OCI-LY7 (cell line): ENCODE measurements around the gene LIMS1. TPM values are rescaled to one million over a fixed set of nuclear protein-coding genes. Genes with fewer than 3 reads are reported as not detected.
A peak's percentile ranks its signal among the peaks of the same experiment; 100 is the strongest.

ENCODE experiments used
- BruUV-seq: library from RNA; stranded (reverse); fragments of 400-500 nt; replicated peaks from 2 replicates; lab custom pipeline; 2021; lab: Mats Ljungman, UMichigan
- CTCF ChIA-PET: fragments of 300-600 bp; sonication (Branson Sonifier 250); formaldehyde crosslinking; loops from one replicate; lab custom pipeline; 2022; ENCODE audit warnings: antibody characterized with exemption; ENCODE audit not compliant: unreplicated experiment; lab: Charles Lee
- POLR2A ChIA-PET: fragments of 300-600 bp; sonication (Branson Sonifier 250); formaldehyde crosslinking; loops from one replicate; lab custom pipeline; 2022; ENCODE audit warnings: antibody characterized with exemption; lab: Charles Lee
- DNase-seq: peaks from one replicate; pipeline ENCODE4 v3.0.0-alpha.2; 2015; ENCODE audit warnings: low spot score
- H2AFZ ChIP-seq: fragments of 200-600 bp; sonication (generic), shearing (Covaris generic); 2 replicates; pipeline ENCODE4 v1.6.1; 2014; ENCODE audit warnings: mild to moderate bottlenecking, antibody characterized with exemption, low read length, moderate library complexity
- H3K27ac ChIP-seq: fragments of 200-600 bp; sonication (generic); 2 replicates; pipeline ENCODE4 v1.5.1; 2014; ENCODE audit warnings: mixed run types, low read depth, mild to moderate bottlenecking, moderate library complexity, low read length, inconsistent platforms; ENCODE audit not compliant: poor library complexity, severe bottlenecking
- H3K36me3 ChIP-seq: fragments of 200-600 bp; sonication (generic); 2 replicates; pipeline ENCODE4 v1.6.1; 2014; ENCODE audit warnings: mild to moderate bottlenecking, antibody characterized with exemption, low read length, moderate library complexity, mixed read lengths; ENCODE audit not compliant: insufficient read depth
- H3K4me1 ChIP-seq: fragments of 200-600 bp; sonication (generic); 2 replicates; pipeline ENCODE4 v1.5.1; 2014; ENCODE audit warnings: mild to moderate bottlenecking, low read length; ENCODE audit not compliant: insufficient read depth, poor library complexity, severe bottlenecking
- H3K4me2 ChIP-seq: fragments of 200-600 bp; sonication (generic); 2 replicates; pipeline ENCODE4 v1.6.1; 2014; ENCODE audit warnings: mild to moderate bottlenecking, low read length
- H3K4me3 ChIP-seq: fragments of 200-600 bp; sonication (generic); 2 replicates; pipeline ENCODE4 v1.5.1; 2014; ENCODE audit warnings: mild to moderate bottlenecking, low read depth, low read length; ENCODE audit not compliant: poor library complexity, severe bottlenecking
- H3K79me2 ChIP-seq: fragments of 200-600 bp; sonication (generic); 2 replicates; pipeline ENCODE4 v1.6.1; 2016; ENCODE audit warnings: low read depth, mild to moderate bottlenecking, low read length, moderate library complexity, mixed read lengths; ENCODE audit not compliant: insufficient read depth
- H3K9me2 ChIP-seq: fragments of 200-600 bp; sonication (generic); 2 replicates; pipeline ENCODE4 v1.6.1; 2016; ENCODE audit warnings: mild to moderate bottlenecking, low read length, mixed read lengths; ENCODE audit not compliant: insufficient read depth
- H3K9me3 ChIP-seq: fragments of 200-600 bp; sonication (generic); 2 replicates; pipeline ENCODE4 v1.6.1; 2014; ENCODE audit warnings: mild to moderate bottlenecking, mixed run types, low read length, mixed read lengths
- H4K20me1 ChIP-seq: fragments of 200-600 bp; sonication (generic); 2 replicates; pipeline ENCODE4 v1.6.1; 2014; ENCODE audit warnings: mild to moderate bottlenecking, antibody characterized with exemption, low read length, moderate library complexity, mixed read lengths; ENCODE audit not compliant: insufficient read depth
- CTCF ChIP-seq: fragments of 200-600 bp; sonication (generic); conservative IDR thresholded peaks from 2 replicates; pipeline ENCODE4 v1.5.1; 2014; ENCODE audit warnings: mild to moderate bottlenecking, antibody characterized with exemption, low read length, moderate library complexity, mixed read lengths
- EZH2phosphoT487 ChIP-seq: fragments of 200-600 bp; sonication (generic); IDR thresholded peaks from 2 replicates; pipeline ENCODE4 v1.6.1; 2018; ENCODE audit warnings: low read depth, borderline replicate concordance, mild to moderate bottlenecking, mixed run types, antibody characterized with exemption, low read length, moderate library complexity, mixed read lengths
- intact Hi-C: fragments of 100-400 bp; cut with micrococcal nuclease; formaldehyde crosslinking; loops from one replicate; pipeline ENCODE4 v1.10.0; 2022; ENCODE audit not compliant: unreplicated experiment
- total RNA-seq, 2 experiments: library from RNA; depleted of rRNA in 1 of 2; stranded (reverse); fragments of >200 nt in 1 of 2; shearing (Covaris generic) in 1 of 2; gene quantifications; 2 replicates each; pipeline ENCODE4 v1.2.3, GENCODE V29; 2014 to 2022

The LIMS1 gene
- total RNA-seq, 2 experiments from 2014 or later: 53.3 to 74.7 TPM

- Histone ChIP-seq H3K4me1 (peaks cover 75% of the 10 kb centered on the region), H4K20me1 (no peaks in the 10 kb centered on the region), H3K36me3 (peaks cover 9% of the 10 kb centered on the region), H3K4me2 (peak overlapping the region; percentile 72), H3K4me3 (peak overlapping the region; percentile 52), H3K9me3 (no peaks in the 10 kb centered on the region), H3K27ac (peak overlapping the region; percentile 55), H2AFZ (no peak overlapping the region), H3K9me2 (no peaks in the 10 kb centered on the region), H3K79me2 (peaks cover 93% of the 10 kb centered on the region)
- no peak for DNase-seq
- TF ChIP-seq CTCF (no peak), EZH2phosphoT487 (no peak)
- BruUV-seq: no TSS peak
- intact Hi-C loops: no loop called here
- ChIA-PET POLR2A (interaction anchor here (0.6 to 19.3 kb wide), 4 partner anchors 8 to 1050 kb away, joined by 4 to 356 read pairs (median 8); no protein-coding TSS in a partner anchor), CTCF (interaction anchor here (1.0 to 5.0 kb wide), 2 partner anchors 9 to 13 kb away, joined by 4 to 24 read pairs; no protein-coding TSS in a partner anchor)
Measured at GRCh38 chr2:108625828-108626195, 91.5 kb downstream of the LIMS1 start.

- Histone ChIP-seq H3K4me1 (peaks cover 85% of the 10 kb centered on the region), H2AFZ (no peak overlapping the region), H3K4me3 (peak overlapping the region; percentile 52), H3K36me3 (peaks cover 11% of the 10 kb centered on the region), H3K9me3 (no peaks in the 10 kb centered on the region), H3K9me2 (no peaks in the 10 kb centered on the region), H3K4me2 (peak overlapping the region; percentile 72), H4K20me1 (no peaks in the 10 kb centered on the region), H3K27ac (peak overlapping the region; percentile 55), H3K79me2 (peaks cover 99% of the 10 kb centered on the region)
- intact Hi-C loops: no loop called here
- TF ChIP-seq CTCF (no peak), EZH2phosphoT487 (no peak)
- ChIA-PET CTCF (interaction anchor here (5.0 kb wide), 1 partner anchor 8 kb away, joined by 24 read pairs; no protein-coding TSS in a partner anchor), POLR2A (interaction anchor here (1.0 to 19.3 kb wide), 2 partner anchors 13 to 23 kb away, joined by 3 to 356 read pairs; no protein-coding TSS in a partner anchor)
- DNase-seq: no peak
- no TSS peak for BruUV-seq
Measured at GRCh38 chr2:108626995-108627394, 92.7 kb downstream of the LIMS1 start.

GRCh38 chr2:108627911-108628567, 93.8 kb downstream of the LIMS1 start:
- no TSS peak for BruUV-seq
- Histone ChIP-seq H3K79me2 (peaks cover 99% of the 10 kb centered on the region), H2AFZ (no peak overlapping the region), H4K20me1 (no peaks in the 10 kb centered on the region), H3K4me2 (peak overlapping the region; percentile 62; the same call in 1 of the 2 replicates), H3K9me3 (no peaks in the 10 kb centered on the region), H3K36me3 (peaks cover 11% of the 10 kb centered on the region), H3K4me3 (no peak overlapping the region), H3K27ac (peak overlapping the region; percentile 28), H3K4me1 (peaks cover 95% of the 10 kb centered on the region), H3K9me2 (no peaks in the 10 kb centered on the region)
- POLR2A ChIA-PET: interaction anchor here (1.2 to 19.3 kb wide), 2 partner anchors 9 to 14 kb away, joined by 3 to 356 read pairs; no protein-coding TSS in a partner anchor
- CTCF ChIA-PET: interaction anchor here (0.8 to 1.5 kb wide), 2 partner anchors 12 to 21 kb away, joined by 3 to 4 read pairs; no protein-coding TSS in a partner anchor
- intact Hi-C loops: no loop called here
- DNase-seq: peak; percentile 44
- TF ChIP-seq CTCF (no peak), EZH2phosphoT487 (no peak)
